ENCODE results near the gene AP5S1.

DNA sequence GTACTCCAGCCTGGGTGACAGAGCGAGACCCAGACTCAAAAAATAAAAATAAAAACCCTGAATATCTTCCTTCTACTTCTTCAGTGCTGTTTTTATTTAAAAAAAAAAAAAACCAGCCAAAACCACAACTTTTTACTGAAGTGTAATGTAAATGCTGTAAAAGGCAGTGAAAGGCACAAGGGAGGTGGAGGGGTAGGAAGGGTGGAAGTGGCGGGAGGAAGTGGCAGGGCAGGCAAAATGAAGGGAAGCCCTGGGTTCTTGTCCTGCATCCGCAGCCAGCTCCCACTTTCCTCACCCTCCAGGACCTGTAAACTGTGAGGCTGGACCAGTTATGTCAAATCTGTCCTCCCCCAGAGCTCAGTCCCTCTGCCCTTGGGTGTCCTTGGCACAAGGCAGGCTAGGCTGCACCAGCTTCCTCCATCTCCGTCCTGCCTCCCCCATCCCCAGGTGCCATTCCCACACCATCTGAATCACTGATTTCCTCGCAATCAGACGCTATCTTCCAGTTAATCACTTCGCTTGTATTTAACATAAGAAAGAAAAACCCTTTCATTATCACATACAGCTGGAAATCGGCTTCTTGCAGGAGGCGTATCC lies 55.1 kb downstream of the AP5S1 start:
- TF ChIP-seq POLR2AphosphoS5 (IDR thresholded peaks at IDR 0.05; ENCODE audit: low read depth, low read length), result no peak
- TF ChIP-seq SIN3A (IDR thresholded peaks at IDR 0.05; ENCODE audit: borderline replicate concordance, insufficient read depth, low read length), result no peak
- TF ChIP-seq, protein P1, sequence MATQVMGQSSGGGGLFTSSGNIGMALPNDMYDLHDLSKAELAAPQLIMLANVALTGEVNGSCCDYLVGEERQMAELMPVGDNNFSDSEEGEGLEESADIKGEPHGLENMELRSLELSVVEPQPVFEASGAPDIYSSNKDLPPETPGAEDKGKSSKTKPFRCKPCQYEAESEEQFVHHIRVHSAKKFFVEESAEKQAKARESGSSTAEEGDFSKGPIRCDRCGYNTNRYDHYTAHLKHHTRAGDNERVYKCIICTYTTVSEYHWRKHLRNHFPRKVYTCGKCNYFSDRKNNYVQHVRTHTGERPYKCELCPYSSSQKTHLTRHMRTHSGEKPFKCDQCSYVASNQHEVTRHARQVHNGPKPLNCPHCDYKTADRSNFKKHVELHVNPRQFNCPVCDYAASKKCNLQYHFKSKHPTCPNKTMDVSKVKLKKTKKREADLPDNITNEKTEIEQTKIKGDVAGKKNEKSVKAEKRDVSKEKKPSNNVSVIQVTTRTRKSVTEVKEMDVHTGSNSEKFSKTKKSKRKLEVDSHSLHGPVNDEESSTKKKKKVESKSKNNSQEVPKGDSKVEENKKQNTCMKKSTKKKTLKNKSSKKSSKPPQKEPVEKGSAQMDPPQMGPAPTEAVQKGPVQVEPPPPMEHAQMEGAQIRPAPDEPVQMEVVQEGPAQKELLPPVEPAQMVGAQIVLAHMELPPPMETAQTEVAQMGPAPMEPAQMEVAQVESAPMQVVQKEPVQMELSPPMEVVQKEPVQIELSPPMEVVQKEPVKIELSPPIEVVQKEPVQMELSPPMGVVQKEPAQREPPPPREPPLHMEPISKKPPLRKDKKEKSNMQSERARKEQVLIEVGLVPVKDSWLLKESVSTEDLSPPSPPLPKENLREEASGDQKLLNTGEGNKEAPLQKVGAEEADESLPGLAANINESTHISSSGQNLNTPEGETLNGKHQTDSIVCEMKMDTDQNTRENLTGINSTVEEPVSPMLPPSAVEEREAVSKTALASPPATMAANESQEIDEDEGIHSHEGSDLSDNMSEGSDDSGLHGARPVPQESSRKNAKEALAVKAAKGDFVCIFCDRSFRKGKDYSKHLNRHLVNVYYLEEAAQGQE (IDR thresholded peaks at IDR 0.05; ENCODE audit: insufficient read depth in 1 of 2, low read depth in 2 of 2, low read length in 2 of 2), result no peak
